Left lung (tissue), 10 donors: ENCODE results near the gene TMEM132A. TPM values are rescaled to one million over a fixed set of nuclear protein-coding genes. Genes with fewer than 3 reads are reported as not detected.

ENCODE experiments used
- ATAC-seq: fragments of 200-7000 bp; cut with Tn5 transposase; one replicate; pipeline ENCODE4 v1.9.1; 2020; ENCODE audit warnings: moderate library complexity
- DNase-seq, 4 donors: peaks; one replicate each; pipeline ENCODE4 v3.0.0-alpha.2; 2013 to 2020
- H3K27ac ChIP-seq, 2 donors: fragments of 200-600 bp; sonication (generic) in 1 of 2; one replicate each; pipeline versions ENCODE4 v1.5.0 to v1.8.0; 2020 to 2021
- H3K27me3 ChIP-seq, 2 donors: fragments of 200-600 bp; sonication (generic) in 1 of 2; one replicate each; pipeline versions ENCODE4 v1.5.0 to v1.8.0; 2020 to 2021
- H3K36me3 ChIP-seq, 2 donors: fragments of 200-600 bp; sonication (generic) in 1 of 2; one replicate each; pipeline versions ENCODE4 v1.5.0 to v1.8.0; 2020 to 2021
- H3K4me1 ChIP-seq, 2 donors: fragments of 200-600 bp; one replicate each; pipeline ENCODE4 v1.8.0; 2021
- H3K4me3 ChIP-seq, 2 donors: fragments of 200-600 bp; sonication (generic) in 1 of 2; one replicate each; pipeline versions ENCODE4 v1.5.0 to v1.8.0; 2020 to 2021; ENCODE audit warnings: mild to moderate bottlenecking in 1 of 2
- H3K9me3 ChIP-seq, 2 donors: fragments of 200-600 bp; sonication (generic) in 1 of 2; one replicate each; pipeline versions ENCODE4 v1.5.0 to v1.8.0; 2020 to 2021
- intact Hi-C, 2 donors: fragments of 100-400 bp; cut with DNase I; formaldehyde crosslinking; loops; one replicate each; pipeline versions ENCODE4 v1.11.2 to v1.14.2; 2022
- polyA plus RNA-seq, 6 donors: library from polyadenylated mRNA; unstranded; fragments of 120-200 nt; gene quantifications; one replicate each; pipeline ENCODE4 v1.2.1, GENCODE V29; 2013; ENCODE audit not compliant: insufficient read length in 6 of 6
- total RNA-seq, 2 donors: library from RNA; stranded (reverse); fragmentation: NEBNext Ultra II Directional; extraction: Animal tissue kit (Norgen Biotek cat#: 25700); gene quantifications; one replicate each; pipeline ENCODE4 v1.2.1, GENCODE V29; 2021
- TF ChIP-seq, protein P1 (sequence below), 2 donors: fragments of 200-600 bp; sonication (generic) in 1 of 2; IDR thresholded peaks; one replicate each; pipeline versions ENCODE4 v1.5.0 to v1.8.0; 2021; ENCODE audit warnings: antibody characterized with exemption in 2 of 2
- donor health status: DM: no; HTN: yes; CAD: no.
- donor health status: DM: no; HTN: no; CAD: no.

TMEM132A gene
- total and polyA plus RNA-seq, 8 donors = 12.3 to 67.8 (median 43.2) TPM

- intact Hi-C loops = no loop called here
These were observed 10.7 kb downstream of the TMEM132A start for GRCh38 chr11:60934790-60935605.

GRCh38 chr11:60935676-60936442 is 11.6 kb downstream of the TMEM132A start:
- TF ChIP-seq, protein P1, sequence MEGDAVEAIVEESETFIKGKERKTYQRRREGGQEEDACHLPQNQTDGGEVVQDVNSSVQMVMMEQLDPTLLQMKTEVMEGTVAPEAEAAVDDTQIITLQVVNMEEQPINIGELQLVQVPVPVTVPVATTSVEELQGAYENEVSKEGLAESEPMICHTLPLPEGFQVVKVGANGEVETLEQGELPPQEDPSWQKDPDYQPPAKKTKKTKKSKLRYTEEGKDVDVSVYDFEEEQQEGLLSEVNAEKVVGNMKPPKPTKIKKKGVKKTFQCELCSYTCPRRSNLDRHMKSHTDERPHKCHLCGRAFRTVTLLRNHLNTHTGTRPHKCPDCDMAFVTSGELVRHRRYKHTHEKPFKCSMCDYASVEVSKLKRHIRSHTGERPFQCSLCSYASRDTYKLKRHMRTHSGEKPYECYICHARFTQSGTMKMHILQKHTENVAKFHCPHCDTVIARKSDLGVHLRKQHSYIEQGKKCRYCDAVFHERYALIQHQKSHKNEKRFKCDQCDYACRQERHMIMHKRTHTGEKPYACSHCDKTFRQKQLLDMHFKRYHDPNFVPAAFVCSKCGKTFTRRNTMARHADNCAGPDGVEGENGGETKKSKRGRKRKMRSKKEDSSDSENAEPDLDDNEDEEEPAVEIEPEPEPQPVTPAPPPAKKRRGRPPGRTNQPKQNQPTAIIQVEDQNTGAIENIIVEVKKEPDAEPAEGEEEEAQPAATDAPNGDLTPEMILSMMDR (IDR thresholded peaks at IDR 0.05) = no peak
- H3K27ac ChIP-seq = peak overlapping the region; percentile 53
- H3K4me3 ChIP-seq = no peak overlapping the region
- peaks cover 0 to 51% of the 10 kb centered on the region in 2 donors for H3K36me3 ChIP-seq
- intact Hi-C loops = no loop called here
- no peak for ATAC-seq
- DNase-seq = no peak
- H3K27me3 ChIP-seq = no peaks in the 10 kb centered on the region
- H3K4me1 ChIP-seq = peaks cover 0 to 6% of the 10 kb centered on the region in 2 donors
- no peaks in the 10 kb centered on the region for H3K9me3 ChIP-seq

More at GRCh38 chr11:60934790-60935605, 10.7 kb downstream of the TMEM132A start:
- TF ChIP-seq, protein P1 (IDR thresholded peaks at IDR 0.05) = no peak
- Histone ChIP-seq H3K36me3 (peaks cover 0 to 43% of the 10 kb centered on the region in 2 donors), H3K4me1 (peaks cover 0 to 6% of the 10 kb centered on the region in 2 donors), H3K27ac (no peak overlapping the region), H3K27me3 (peaks cover 0 to 7% of the 10 kb centered on the region in 2 donors), H3K4me3 (no peak overlapping the region), H3K9me3 (no peaks in the 10 kb centered on the region)
- ATAC-seq (no peak), DNase-seq (no peak)

DNA sequence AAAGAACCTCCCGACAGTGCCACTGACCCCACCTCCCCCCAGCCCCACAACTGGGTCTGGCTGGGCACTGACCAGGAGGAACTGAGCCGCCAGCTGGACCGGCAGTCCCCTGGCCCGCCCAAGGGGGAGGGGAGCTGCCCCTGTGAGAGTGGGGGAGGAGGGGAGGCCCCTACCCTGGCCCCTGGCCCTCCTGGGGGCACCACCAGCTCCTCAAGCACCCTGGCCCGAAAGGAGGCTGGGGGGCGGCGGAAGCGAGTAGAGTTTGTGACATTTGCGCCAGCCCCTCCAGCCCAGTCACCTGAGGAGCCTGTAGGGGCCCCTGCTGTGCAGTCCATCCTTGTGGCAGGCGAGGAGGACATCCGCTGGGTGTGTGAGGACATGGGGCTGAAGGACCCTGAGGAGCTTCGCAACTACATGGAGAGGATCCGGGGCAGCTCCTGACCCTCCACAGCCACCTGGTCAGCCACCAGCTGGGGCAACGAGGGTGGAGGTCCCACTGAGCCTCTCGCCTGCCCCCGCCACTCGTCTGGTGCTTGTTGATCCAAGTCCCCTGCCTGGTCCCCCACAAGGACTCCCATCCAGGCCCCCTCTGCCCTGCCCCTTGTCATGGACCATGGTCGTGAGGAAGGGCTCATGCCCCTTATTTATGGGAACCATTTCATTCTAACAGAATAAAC is 12.3 kb downstream of the TMEM132A start:
- H3K36me3 ChIP-seq = peaks cover 0 to 59% of the 10 kb centered on the region in 2 donors
- H3K4me1 ChIP-seq = peaks cover 0 to 6% of the 10 kb centered on the region in 2 donors
- H3K27ac ChIP-seq = peak overlapping the region; percentile 53
- no peaks in the 10 kb centered on the region for H3K9me3 ChIP-seq
- H3K27me3 ChIP-seq = no peaks in the 10 kb centered on the region
- DNase-seq = peak in 1 of 4 donors; percentile 30
- TF ChIP-seq, protein P1 (IDR thresholded peaks at IDR 0.05) = no peak
- no peak for ATAC-seq
- no peak overlapping the region for H3K4me3 ChIP-seq
- intact Hi-C loops = no loop called here

- ATAC-seq (no peak), DNase-seq (no peak)
- Histone ChIP-seq H3K9me3 (no peaks in the 10 kb centered on the region), H3K4me3 (no peak overlapping the region), H3K27me3 (no peaks in the 10 kb centered on the region), H3K27ac (peak overlapping the region; percentile 53), H3K36me3 (peaks cover 0 to 64% of the 10 kb centered on the region in 2 donors), H3K4me1 (peaks cover 0 to 6% of the 10 kb centered on the region in 2 donors)
- TF ChIP-seq, protein P1 (IDR thresholded peaks at IDR 0.05) = no peak
- intact Hi-C loops = no loop called here
These were observed 12.9 kb downstream of the TMEM132A start for GRCh38 chr11:60937144-60937527.
